IPS-18c (cell line): Measurements from ENCODE around the gene ZNF518A.

Experiments
- H3K4me3 ChIP-seq: 2 replicates; pipeline ENCODE4 v1.7.0; 2013; ENCODE audit warnings: low read depth, mild to moderate bottlenecking, low read length, moderate library complexity; ENCODE audit not compliant: insufficient read depth
- H3K9me3 ChIP-seq: one replicate; pipeline ENCODE4 v1.6.1; 2013; ENCODE audit warnings: mild to moderate bottlenecking, low read length, moderate library complexity; ENCODE audit not compliant: control insufficient read depth, insufficient read depth

Gene ZNF518A

GRCh38 chr10:96129387-96130325 lies at the start of gene ZNF518A:
ZNF518A (plus strand) TSS chr10:96130297; CDS start chr10:96156323, 26,026 bp downstream.
- peak within 1 kb of the TSS; percentile 66 for H3K4me3 ChIP-seq
- H3K9me3 ChIP-seq = no peaks in the 10 kb centered on the region

GRCh38 chr10:96082153-96082552 lies 47.9 kb upstream of the ZNF518A start:
- H3K9me3 ChIP-seq = no peaks in the 10 kb centered on the region
- H3K4me3 ChIP-seq = no peak overlapping the region

- H3K4me3 ChIP-seq = no peak overlapping the region
- H3K9me3 ChIP-seq = no peaks in the 10 kb centered on the region
Measured at GRCh38 chr10:96082748-96083147, 47.3 kb upstream of the ZNF518A start.

- Histone ChIP-seq H3K9me3 (no peaks in the 10 kb centered on the region), H3K4me3 (no peak overlapping the region)
Measured at GRCh38 chr10:96089116-96089515, 41.0 kb upstream of the ZNF518A start.

GRCh38 chr10:96089670-96090462 lies 40.2 kb upstream of the ZNF518A start:
- no peak overlapping the region for H3K4me3 ChIP-seq
- H3K9me3 ChIP-seq = no peaks in the 10 kb centered on the region

- no peak overlapping the region for H3K4me3 ChIP-seq
- H3K9me3 ChIP-seq = no peaks in the 10 kb centered on the region
Measured at GRCh38 chr10:96090463-96090800, 39.7 kb upstream of the ZNF518A start.

- Histone ChIP-seq H3K4me3 (no peak overlapping the region), H3K9me3 (no peaks in the 10 kb centered on the region)
Measured at GRCh38 chr10:96092999-96093767, 36.9 kb upstream of the ZNF518A start.

GRCh38 chr10:96093948-96094347 lies 36.1 kb upstream of the ZNF518A start:
- Histone ChIP-seq H3K4me3 (no peak overlapping the region), H3K9me3 (no peaks in the 10 kb centered on the region)

- H3K4me3 ChIP-seq = no peak overlapping the region
- no peaks in the 10 kb centered on the region for H3K9me3 ChIP-seq
Measured at GRCh38 chr10:96096958-96097357, 33.1 kb upstream of the ZNF518A start.

- H3K4me3 ChIP-seq = no peak overlapping the region
Measured at GRCh38 chr10:96097865-96098264, 32.2 kb upstream of the ZNF518A start.

GRCh38 chr10:96107623-96108038 lies 22.5 kb upstream of the ZNF518A start:
- no peaks in the 10 kb centered on the region for H3K9me3 ChIP-seq
- no peak overlapping the region for H3K4me3 ChIP-seq

More at GRCh38 chr10:96097865-96098264, 32.2 kb upstream of the ZNF518A start:
- H3K9me3 ChIP-seq = no peaks in the 10 kb centered on the region

- no peaks in the 10 kb centered on the region for H3K9me3 ChIP-seq
- no peak overlapping the region for H3K4me3 ChIP-seq
Measured at GRCh38 chr10:96112531-96112930, 17.6 kb upstream of the ZNF518A start.

GRCh38 chr10:96118604-96119450 lies 11.3 kb upstream of the ZNF518A start:
- Histone ChIP-seq H3K9me3 (no peaks in the 10 kb centered on the region), H3K4me3 (no peak overlapping the region)

GRCh38 chr10:96122824-96123223 lies 7.3 kb upstream of the ZNF518A start:
- Histone ChIP-seq H3K9me3 (no peaks in the 10 kb centered on the region), H3K4me3 (no peak overlapping the region)

- H3K4me3 ChIP-seq = peak overlapping the region; percentile 39; the same call in 1 of the 2 replicates
- no peaks in the 10 kb centered on the region for H3K9me3 ChIP-seq
Measured at GRCh38 chr10:96124230-96125141, 5.6 kb upstream of the ZNF518A start.

GRCh38 chr10:96125142-96125515 lies 5.0 kb upstream of the ZNF518A start:
- H3K9me3 ChIP-seq = no peaks in the 10 kb centered on the region
- H3K4me3 ChIP-seq = no peak overlapping the region
